Activated CD4-positive, alpha-beta T cell treated with anti-CD3 and anti-CD28 coated beads, Interleukin-2, amount 50 U/mL, for 16 hours (primary cell): ENCODE results near the gene TMEM132D.

ENCODE experiments used
- DNase-seq: peaks from one replicate; pipeline ENCODE4 v3.0.0-alpha.2; 2020

Gene TMEM132D

GRCh38 chr12:129305851-129306250 is 598.0 kb downstream of the TMEM132D start:
- no peak for DNase-seq

- no peak for DNase-seq
These were observed 599.3 kb downstream of the TMEM132D start for GRCh38 chr12:129304529-129304928.

- DNase-seq = no peak
These were observed 603.8 kb downstream of the TMEM132D start for GRCh38 chr12:129300011-129300410.

- DNase-seq = no peak
These were observed 604.9 kb downstream of the TMEM132D start for GRCh38 chr12:129298921-129299320.

GRCh38 chr12:129296671-129297070 is 607.2 kb downstream of the TMEM132D start:
- DNase-seq = no peak

GRCh38 chr12:129294868-129295267 is 609.0 kb downstream of the TMEM132D start:
- no peak for DNase-seq

GRCh38 chr12:129279771-129280170 is 624.1 kb downstream of the TMEM132D start:
- no peak for DNase-seq

- DNase-seq = no peak
These were observed 627.3 kb downstream of the TMEM132D start for GRCh38 chr12:129276361-129277060.

- no peak for DNase-seq
These were observed 633.9 kb downstream of the TMEM132D start for GRCh38 chr12:129269756-129270495.

- DNase-seq = no peak
These were observed 645.0 kb downstream of the TMEM132D start for GRCh38 chr12:129258781-129259318.

- no peak for DNase-seq
These were observed 646.3 kb downstream of the TMEM132D start for GRCh38 chr12:129257524-129257923.

- no peak for DNase-seq
These were observed 657.2 kb downstream of the TMEM132D start for GRCh38 chr12:129246630-129247029.

- DNase-seq = no peak
These were observed 658.1 kb downstream of the TMEM132D start for GRCh38 chr12:129245769-129246168.

GRCh38 chr12:129241852-129242251 is 662.0 kb downstream of the TMEM132D start:
- DNase-seq = no peak

- DNase-seq = no peak
These were observed 665.9 kb downstream of the TMEM132D start for GRCh38 chr12:129237881-129238280.

- no peak for DNase-seq
These were observed 669.6 kb downstream of the TMEM132D start for GRCh38 chr12:129234209-129234608.

GRCh38 chr12:129231491-129231890 is 672.3 kb downstream of the TMEM132D start:
- DNase-seq = no peak

- no peak for DNase-seq
These were observed 672.8 kb downstream of the TMEM132D start for GRCh38 chr12:129230995-129231394.

- no peak for DNase-seq
These were observed 677.0 kb downstream of the TMEM132D start for GRCh38 chr12:129226851-129227250.

- DNase-seq = no peak
These were observed 677.8 kb downstream of the TMEM132D start for GRCh38 chr12:129226005-129226404.

- no peak for DNase-seq
These were observed 688.3 kb downstream of the TMEM132D start for GRCh38 chr12:129215556-129215955.

- no peak for DNase-seq
These were observed 690.3 kb downstream of the TMEM132D start for GRCh38 chr12:129213551-129213950.

- DNase-seq = no peak
These were observed 691.8 kb downstream of the TMEM132D start for GRCh38 chr12:129211862-129212630.
